PC-3 (cell line): Measurements from ENCODE around the gene SLC5A3. TPM values are rescaled to one million over a fixed set of nuclear protein-coding genes. Genes with fewer than 3 reads are reported as not detected.

ENCODE experiments used
- ATAC-seq: fragments of 200-7000 bp; cut with Tn5 transposase; 2 replicates; pipeline ENCODE4 v1.9.1; 2020; ENCODE audit warnings: mild to moderate bottlenecking, moderate library complexity
- BruUV-seq: library from RNA; stranded (reverse); fragments of 400-500 nt; replicated peaks from 2 replicates; lab custom pipeline; 2021; lab: Mats Ljungman, UMichigan
- CTCF ChIA-PET: fragments of 300-600 bp; sonication (Branson Sonifier 250); formaldehyde crosslinking; loops from one replicate; lab custom pipeline; 2022; ENCODE audit warnings: antibody characterized with exemption; lab: Charles Lee
- POLR2A ChIA-PET: fragments of 300-600 bp; sonication (Branson Sonifier 250); formaldehyde crosslinking; loops from one replicate; lab custom pipeline; 2022; ENCODE audit warnings: antibody characterized with exemption; ENCODE audit not compliant: unreplicated experiment; lab: Charles Lee
- DNase-seq: peaks from one replicate; pipeline ENCODE4 v3.0.0-alpha.2; 2015
- H2AFZ ChIP-seq: fragments of 300-600 bp; sonication (generic); 2 replicates; pipeline ENCODE4 v1.6.0; 2016; ENCODE audit warnings: antibody characterized with exemption, low read length
- H3F3A ChIP-seq: fragments of 300-600 bp; sonication (generic); one replicate; pipeline ENCODE4 v1.6.0; 2017; ENCODE audit warnings: antibody characterized with exemption, low read length, control low read depth, mild to moderate bottlenecking; ENCODE audit not compliant: unreplicated experiment
- H3K27ac ChIP-seq: fragments of 300-600 bp; sonication (generic); 2 replicates; pipeline ENCODE4 v1.5.1; 2016; ENCODE audit warnings: mild to moderate bottlenecking, low read length
- H3K27me3 ChIP-seq: fragments of 300-600 bp; sonication (generic); 2 replicates; pipeline ENCODE4 v1.6.1; 2016; ENCODE audit warnings: low read length, mixed read lengths
- H3K36me3 ChIP-seq: fragments of 300-600 bp; sonication (generic); 2 replicates; pipeline ENCODE4 v1.6.1; 2016; ENCODE audit warnings: low read depth, mixed run types, low read length, mixed read lengths
- H3K4me1 ChIP-seq: fragments of 300-600 bp; sonication (generic); 2 replicates; pipeline ENCODE4 v1.5.1; 2016; ENCODE audit warnings: low read length; ENCODE audit not compliant: insufficient read depth
- H3K4me2 ChIP-seq: fragments of 300-600 bp; sonication (generic); 2 replicates; pipeline ENCODE4 v1.6.0; 2016; ENCODE audit warnings: low read length
- H3K4me3 ChIP-seq: fragments of 300-600 bp; sonication (generic); 2 replicates; pipeline ENCODE4 v1.5.1; 2016; ENCODE audit warnings: mild to moderate bottlenecking, low read length, mixed read lengths
- H3K79me2 ChIP-seq: fragments of 300-600 bp; sonication (generic); 2 replicates; pipeline ENCODE4 v1.6.1; 2017; ENCODE audit warnings: low read length, mixed read lengths
- H3K9ac ChIP-seq: fragments of 300-600 bp; sonication (generic); 2 replicates; pipeline ENCODE4 v1.6.0; 2016; ENCODE audit warnings: mild to moderate bottlenecking, low read length
- H3K9me2 ChIP-seq: fragments of 300-600 bp; sonication (generic); replicated peaks from 2 replicates; pipeline ENCODE4 v1.6.1; 2016; ENCODE audit warnings: mixed run types, low read length, mixed read lengths
- H3K9me3 ChIP-seq: fragments of 300-600 bp; sonication (generic); 2 replicates; pipeline ENCODE4 v1.6.1; 2016; ENCODE audit warnings: low read length, mixed read lengths
- H4K20me1 ChIP-seq: fragments of 300-600 bp; sonication (generic); 2 replicates; pipeline ENCODE4 v1.6.1; 2016; ENCODE audit warnings: low read length, mixed read lengths
- CTCF ChIP-seq: fragments of 300-600 bp; sonication (generic); conservative IDR thresholded peaks from 2 replicates; pipeline ENCODE4 v1.5.1; 2017; ENCODE audit warnings: antibody characterized with exemption, low read depth, mild to moderate bottlenecking, low read length
- EZH2 ChIP-seq: fragments of 300-600 bp; sonication (generic); IDR thresholded peaks from one replicate; pipeline ENCODE4 v1.6.1; 2017; ENCODE audit warnings: antibody characterized with exemption, mild to moderate bottlenecking, low read length; ENCODE audit not compliant: unreplicated experiment
- EZH2phosphoT487 ChIP-seq: fragments of 300-600 bp; sonication (generic); IDR thresholded peaks from 2 replicates; pipeline ENCODE4 v1.6.1; 2018; ENCODE audit warnings: mild to moderate bottlenecking, antibody characterized with exemption, low read length, borderline replicate concordance
- intact Hi-C: fragments of 100-400 bp; cut with micrococcal nuclease; formaldehyde crosslinking; loops from 2 replicates; pipeline ENCODE4 v1.9.0; 2023
- total RNA-seq: library from RNA; depleted of rRNA; stranded (reverse); fragments of >200 nt; gene quantifications from 2 replicates; pipeline ENCODE4 v1.2.3, GENCODE V29; 2014

SLC5A3 gene
- total RNA-seq, 1 experiment from 2014 or later = 13.8 TPM

- intact Hi-C loops = no loop called here
- peak overlapping the region; percentile 72 for H3K9ac ChIP-seq
Measured at GRCh38 chr21:34075091-34075425, 1.7 kb downstream of the SLC5A3 start.

GRCh38 chr21:34075760-34076660 lies 2.6 kb downstream of the SLC5A3 start:
- CTCF ChIA-PET = no interaction called here
- no peak for DNase-seq
- Histone ChIP-seq H3K36me3 (peaks cover 28% of the 10 kb centered on the region), H3K9me2 (no peaks in the 10 kb centered on the region), H3K9me3 (no peaks in the 10 kb centered on the region), H4K20me1 (peaks cover 49% of the 10 kb centered on the region), H3K9ac (no peak overlapping the region), H3K79me2 (peaks cover 67% of the 10 kb centered on the region), H3F3A (no peaks in the 10 kb centered on the region), H3K27ac (no peak overlapping the region), H3K4me3 (peak overlapping the region; percentile 78), H2AFZ (no peak overlapping the region), H3K4me2 (peak overlapping the region; percentile 83), H3K27me3 (no peaks in the 10 kb centered on the region), H3K4me1 (peaks cover 61% of the 10 kb centered on the region)
- POLR2A ChIA-PET = interaction anchor here (0.6 kb wide), 1 partner anchor 125 kb away, joined by 3 read pairs; no protein-coding TSS in a partner anchor
- no peak for ATAC-seq
- no TSS peak for BruUV-seq
- intact Hi-C loops = loop anchor here (2.0 kb wide), 1 partner anchor 99 kb away; no protein-coding TSS in a partner anchor
- TF ChIP-seq EZH2phosphoT487 (no peak), EZH2 (no peak), CTCF (no peak)

More at GRCh38 chr21:34075091-34075425, 1.7 kb downstream of the SLC5A3 start:
- ChIA-PET POLR2A (no interaction called here), CTCF (no interaction called here)
- no peak overlapping the region for H3K27ac ChIP-seq
- H3K4me3 ChIP-seq = peak overlapping the region; percentile 78
- no peak for ATAC-seq
- no peak overlapping the region for H2AFZ ChIP-seq
- TF ChIP-seq CTCF = no peak
- TF ChIP-seq EZH2 = no peak
- no peak for TF ChIP-seq EZH2phosphoT487
- peaks cover 58% of the 10 kb centered on the region for H3K79me2 ChIP-seq
- no peak for DNase-seq
- H3K4me1 ChIP-seq = peaks cover 56% of the 10 kb centered on the region
- no peaks in the 10 kb centered on the region for H3K9me2 ChIP-seq
- no TSS peak for BruUV-seq
- no peaks in the 10 kb centered on the region for H3K27me3 ChIP-seq
- H3F3A ChIP-seq = no peaks in the 10 kb centered on the region
- H3K9me3 ChIP-seq = no peaks in the 10 kb centered on the region
- peak overlapping the region; percentile 83 for H3K4me2 ChIP-seq
- H4K20me1 ChIP-seq = peaks cover 49% of the 10 kb centered on the region
- peaks cover 23% of the 10 kb centered on the region for H3K36me3 ChIP-seq

- TF ChIP-seq EZH2phosphoT487 = no peak
- H3K27ac ChIP-seq = no peak overlapping the region
- intact Hi-C loops = loop anchor here (2.0 kb wide), 1 partner anchor 100 kb away; no protein-coding TSS in a partner anchor
- no peaks in the 10 kb centered on the region for H3K9me2 ChIP-seq
- no peaks in the 10 kb centered on the region for H3K27me3 ChIP-seq
- H4K20me1 ChIP-seq = peaks cover 49% of the 10 kb centered on the region
- peaks cover 76% of the 10 kb centered on the region for H3K79me2 ChIP-seq
- ATAC-seq (no peak), DNase-seq (no peak)
- BruUV-seq = no TSS peak
- peaks cover 61% of the 10 kb centered on the region for H3K4me1 ChIP-seq
- H3K4me2 ChIP-seq = peak overlapping the region; percentile 83
- ChIA-PET POLR2A (interaction anchor here (0.5 to 0.6 kb wide), 2 partner anchors 124 to 225 kb away, joined by 3 to 13 read pairs; no protein-coding TSS in a partner anchor), CTCF (no interaction called here)
- no peak overlapping the region for H2AFZ ChIP-seq
- no peaks in the 10 kb centered on the region for H3K9me3 ChIP-seq
- no peak overlapping the region for H3K9ac ChIP-seq
- peaks cover 28% of the 10 kb centered on the region for H3K36me3 ChIP-seq
- H3K4me3 ChIP-seq = no peak overlapping the region
- no peaks in the 10 kb centered on the region for H3F3A ChIP-seq
Measured at GRCh38 chr21:34076835-34077234, 3.5 kb downstream of the SLC5A3 start.
